NCI-H345 treated with DMSO at 0.1 percent for 48 hours (cell line): ENCODE data around the gene KRT31.
"Not testable (repeated sequence)": the region's sequence is repeated elsewhere in the genome, so short reads cannot be mapped to it uniquely, and the experiment has no call there.

Experiments used
- DNase-seq: peaks from one replicate; lab custom pipeline; 2025; ENCODE audit not compliant: unreplicated experiment; lab: John Stamatoyannopoulos, UW

KRT31 gene

DNA sequence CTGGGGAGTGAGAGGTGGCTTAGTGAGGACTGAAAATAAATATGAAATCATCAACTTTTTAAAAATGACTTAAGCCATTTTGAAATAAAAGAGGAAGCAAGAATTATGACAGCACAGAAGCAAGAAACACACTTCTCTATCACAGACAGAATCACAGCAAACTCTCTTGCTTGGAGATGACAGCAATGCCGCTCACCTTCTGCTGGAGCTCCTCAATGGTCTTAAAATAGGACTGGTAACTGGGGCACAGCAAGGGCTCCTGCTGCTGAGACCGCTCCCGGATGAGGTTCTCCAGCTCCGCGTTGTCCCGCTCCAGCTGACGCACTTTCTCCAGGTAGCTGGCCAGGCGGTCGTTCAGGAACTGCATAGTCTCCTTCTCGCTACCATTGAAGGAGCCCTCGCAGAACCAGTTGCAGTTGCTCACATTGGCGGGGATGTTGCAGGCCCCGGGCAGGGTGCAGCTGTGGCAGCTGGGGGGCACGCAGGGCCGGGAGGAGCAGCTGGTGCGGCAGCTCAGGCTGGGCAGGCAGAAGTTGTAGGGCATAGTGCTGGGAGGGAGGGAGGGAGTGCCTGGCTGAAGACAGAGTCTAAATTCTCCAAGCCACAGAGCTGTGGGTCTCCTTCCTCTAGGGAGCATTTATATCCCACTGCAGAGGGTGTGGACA lies at the start of gene KRT31:
Gene KRT31, minus strand, starts transcription at position 613 of the 665 bp plus-strand sequence. Its CDS starts 69 bp downstream, at position 544.
- DNase-seq: no peak

GRCh38 chr17:41446806-41447205 lies 49.4 kb upstream of the KRT31 start:
- no peak for DNase-seq

GRCh38 chr17:41444640-41445039 lies 47.2 kb upstream of the KRT31 start:
- no peak for DNase-seq

GRCh38 chr17:41444186-41444585 lies 46.8 kb upstream of the KRT31 start:
- DNase-seq: no peak

DNA sequence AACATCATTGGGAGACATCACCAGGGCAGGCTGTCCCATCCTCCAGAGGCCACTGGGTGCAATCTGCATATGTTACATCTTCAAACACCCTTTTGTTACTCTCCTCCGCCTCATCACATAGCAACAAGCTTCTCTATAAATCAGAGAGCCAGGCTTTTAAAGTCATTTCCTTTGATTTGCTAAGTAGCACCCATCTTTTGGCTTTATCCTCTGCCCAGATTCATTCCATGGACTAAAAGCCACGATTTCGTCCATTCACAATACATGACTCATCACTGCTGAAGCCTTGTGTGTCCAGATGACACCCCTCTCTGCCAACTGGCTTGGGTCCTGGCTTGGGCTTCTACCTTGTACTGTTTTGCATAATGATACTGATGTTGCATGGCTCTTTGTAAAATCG lies 45.3 kb upstream of the KRT31 start:
- DNase-seq: no peak

DNA sequence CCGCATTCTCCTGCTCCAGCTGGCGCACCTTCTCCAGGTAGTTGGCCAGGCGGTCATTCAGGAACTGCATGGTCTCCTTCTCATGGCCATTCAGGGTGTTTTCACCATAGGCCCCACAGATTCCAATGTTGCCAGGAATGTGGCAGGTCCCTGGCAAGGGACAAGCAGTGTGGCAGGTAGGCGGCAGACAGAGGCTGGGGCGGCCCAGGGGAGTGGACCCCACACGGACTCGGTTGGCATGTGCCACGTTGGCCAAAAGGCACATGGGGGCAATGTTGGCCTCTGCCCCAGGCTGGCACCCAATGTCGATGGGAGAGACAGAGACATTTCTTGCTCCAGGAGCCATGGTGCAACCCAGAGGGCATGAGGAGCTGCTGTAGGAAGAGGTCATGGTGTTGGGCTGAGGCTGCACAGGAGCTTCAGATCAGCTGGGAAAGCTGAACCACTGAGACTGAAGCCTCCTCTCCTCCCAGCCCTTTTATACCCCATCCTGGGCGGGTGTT lies 43.2 kb upstream of the KRT31 start, which contains the start of gene KRT38:
Gene KRT38, minus strand, starts transcription at position 453 of the 503 bp plus-strand sequence. Its CDS starts 62 bp downstream, at position 391.
- no peak for DNase-seq

- no peak for DNase-seq
These were observed 42.0 kb upstream of the KRT31 start for GRCh38 chr17:41439375-41439774.

DNA sequence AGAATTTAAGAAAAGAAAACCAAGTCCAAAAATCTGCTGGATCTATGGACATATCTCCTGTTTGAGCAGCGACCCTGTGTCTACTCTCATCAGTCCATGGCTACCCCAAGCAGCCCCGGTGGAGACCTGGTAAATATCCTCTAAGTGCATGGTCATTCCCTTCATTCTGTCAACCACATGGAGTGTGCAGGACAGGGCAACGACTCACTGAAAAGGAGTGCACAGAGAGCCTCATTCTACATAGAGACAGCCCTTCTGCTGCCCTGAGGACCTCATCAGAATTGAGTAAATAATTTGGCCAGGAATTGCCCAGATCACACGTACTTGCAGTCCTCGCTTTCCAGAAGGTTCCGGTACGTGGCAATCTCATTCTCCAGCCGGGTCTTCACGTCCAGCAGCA lies 40.4 kb upstream of the KRT31 start:
- DNase-seq: no peak

- DNase-seq: no peak
These were observed 39.8 kb upstream of the KRT31 start for GRCh38 chr17:41437254-41437653.

DNA sequence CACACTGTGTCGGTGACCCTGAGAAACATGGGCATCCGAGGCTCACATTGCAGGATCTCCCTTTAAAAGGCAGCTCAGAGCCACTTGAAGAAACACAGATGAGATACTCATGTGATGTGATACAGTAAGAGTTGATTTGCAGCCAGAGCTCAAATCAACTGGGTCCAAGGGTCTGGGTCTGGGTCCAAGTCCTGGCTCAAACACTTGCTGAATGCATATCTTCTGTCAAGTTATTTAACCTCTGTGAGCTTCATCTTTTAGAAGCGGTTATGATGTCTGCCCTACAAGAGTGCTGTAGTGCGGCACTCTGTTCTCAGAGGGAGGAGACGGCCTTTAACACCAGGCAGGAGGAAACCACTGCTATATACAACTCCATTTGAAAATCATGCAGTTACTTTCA lies 37.0 kb upstream of the KRT31 start:
- DNase-seq: no peak

DNA sequence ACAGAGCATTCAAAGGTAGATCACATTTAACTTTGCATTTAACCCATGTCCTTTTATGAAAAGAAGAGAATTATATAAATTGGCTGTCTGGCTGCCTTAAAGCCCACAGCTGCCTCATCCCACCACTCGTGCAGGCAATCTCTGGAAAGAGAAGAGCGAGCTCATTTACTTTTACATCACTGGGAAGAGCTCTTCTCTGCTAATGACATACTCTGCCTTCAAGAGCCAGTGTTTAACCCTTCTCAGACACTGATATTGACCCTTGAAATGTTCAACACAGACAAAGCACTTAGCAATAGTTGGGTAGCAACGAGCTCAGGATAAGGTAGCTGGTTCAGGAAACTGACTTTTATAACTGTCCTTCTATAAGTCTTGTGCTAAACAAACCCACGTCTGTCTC lies 36.6 kb upstream of the KRT31 start:
- no peak for DNase-seq

DNA sequence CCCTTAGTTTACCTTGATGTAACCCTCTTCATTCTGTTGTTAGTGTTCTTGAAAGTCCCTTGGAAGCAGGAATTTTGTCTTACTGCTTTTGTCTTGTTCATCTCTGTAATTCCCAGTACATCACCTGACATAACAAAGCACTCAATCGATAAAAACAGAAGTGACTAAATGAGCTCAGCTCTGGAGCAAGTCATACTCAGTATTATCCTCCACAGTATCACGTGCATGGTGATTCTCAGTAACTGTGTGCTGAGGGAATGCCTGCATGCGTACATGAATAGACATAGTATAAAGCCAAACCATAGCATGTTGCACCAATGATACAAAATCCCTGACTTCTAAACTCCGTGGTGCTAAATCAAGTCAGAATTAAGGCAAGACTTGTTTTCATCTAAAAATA lies 36.2 kb upstream of the KRT31 start:
- DNase-seq: peak; percentile 13

DNA sequence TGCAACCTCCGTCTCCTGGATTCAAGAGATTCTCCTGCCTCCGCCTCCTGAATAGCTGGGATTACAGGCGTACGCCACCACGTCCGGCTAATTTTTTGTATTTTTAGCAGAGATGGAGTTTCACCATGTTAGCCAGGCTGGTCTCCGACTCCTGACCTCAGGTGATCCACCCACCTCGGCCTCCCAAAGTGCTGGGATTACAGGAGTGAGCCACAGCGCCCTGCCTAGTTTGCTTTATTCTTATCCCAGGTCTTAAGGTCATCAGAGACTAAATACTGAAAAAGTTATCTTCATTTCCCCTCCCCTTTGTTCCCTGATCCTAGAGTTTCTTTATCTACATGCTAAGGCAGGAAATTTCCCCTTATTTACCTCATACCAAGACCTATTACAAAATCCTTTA lies 33.0 kb upstream of the KRT31 start:
- not testable (repeated sequence) for DNase-seq

- no peak for DNase-seq
These were observed 32.3 kb upstream of the KRT31 start for GRCh38 chr17:41429667-41430066.

- no peak for DNase-seq
These were observed 31.3 kb upstream of the KRT31 start for GRCh38 chr17:41428591-41429291.

DNA sequence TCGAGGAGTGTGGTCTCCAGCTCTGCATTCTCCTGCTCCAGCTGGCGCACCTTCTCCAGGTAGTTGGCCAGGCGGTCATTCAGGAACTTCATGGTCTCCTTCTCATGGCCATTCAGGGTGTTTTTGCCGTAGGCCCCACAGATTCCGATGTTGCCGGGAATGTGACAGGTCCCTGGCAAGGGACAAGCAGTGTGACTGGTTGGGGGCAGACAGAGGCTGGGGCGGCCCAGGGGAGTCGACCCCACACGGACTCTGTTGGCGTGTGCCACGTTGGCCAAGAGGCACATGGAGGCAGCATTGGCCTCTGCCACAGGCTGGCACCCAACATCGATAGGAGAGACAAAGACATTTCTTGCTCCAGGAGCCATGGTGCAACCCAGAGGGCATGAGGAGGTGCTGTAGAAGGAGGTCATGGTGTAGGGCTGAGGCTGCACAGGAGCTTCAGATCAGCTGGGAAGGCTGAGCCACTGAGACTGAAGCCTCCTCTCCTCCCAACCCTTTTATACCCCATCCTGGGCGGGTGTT lies 26.8 kb upstream of the KRT31 start, which contains the start of gene KRT37:
Gene KRT37, minus strand, starts transcription at position 475 of the 525 bp plus-strand sequence. Its CDS starts 62 bp downstream, at position 413.
- no peak for DNase-seq

- not testable (repeated sequence) for DNase-seq
These were observed 25.2 kb upstream of the KRT31 start for GRCh38 chr17:41422586-41422985.

- no peak for DNase-seq
These were observed 24.2 kb upstream of the KRT31 start for GRCh38 chr17:41421617-41422016.

DNA sequence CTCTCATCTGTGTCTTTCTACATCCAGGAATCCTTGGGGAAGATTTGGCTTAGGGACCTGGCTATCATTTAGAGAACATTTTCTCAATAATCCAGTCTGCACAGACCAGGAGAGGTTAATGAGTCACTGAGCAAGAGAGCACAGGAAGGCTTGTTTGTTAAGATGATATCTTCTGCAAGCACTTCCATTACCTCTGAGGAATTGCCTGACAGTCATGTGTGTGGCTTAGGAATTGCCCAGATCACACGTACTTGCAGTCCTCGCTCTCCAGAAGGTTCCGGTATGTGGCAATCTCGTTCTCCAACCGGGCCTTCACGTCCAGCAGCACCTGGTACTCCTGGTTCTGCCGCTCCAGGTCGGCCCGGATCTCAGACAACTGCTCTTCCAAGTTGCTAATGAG lies 23.7 kb upstream of the KRT31 start:
- no peak for DNase-seq

DNA sequence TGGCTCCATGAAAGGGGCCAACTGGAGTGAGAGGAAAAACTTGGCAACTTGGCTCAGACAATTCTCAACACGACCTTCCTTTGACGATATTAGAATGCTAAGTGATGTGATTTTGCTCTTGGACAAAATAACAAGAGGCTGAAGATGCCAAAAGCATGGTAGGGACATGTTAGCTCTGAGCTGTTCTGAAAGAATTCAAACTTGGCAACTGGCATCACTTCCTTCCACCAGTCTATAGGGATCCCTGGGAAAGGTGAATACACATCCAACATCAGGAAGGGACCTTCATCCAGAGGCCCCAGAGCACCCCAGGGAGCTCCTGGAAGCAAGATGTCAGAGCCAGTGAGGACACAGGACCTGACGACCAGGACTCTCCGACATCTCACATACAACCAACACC lies 22.7 kb upstream of the KRT31 start:
- no peak for DNase-seq

- DNase-seq: no peak
These were observed 22.3 kb upstream of the KRT31 start for GRCh38 chr17:41419716-41420115.
